ENCODE measurements around the gene KRTAP19-6. TPM values are rescaled to one million over a fixed set of nuclear protein-coding genes. Genes with fewer than 3 reads are reported as not detected.

KRTAP19-6 gene
- total and polyA plus RNA-seq, 7 experiments from 2014 or later, result not detected

DNA sequence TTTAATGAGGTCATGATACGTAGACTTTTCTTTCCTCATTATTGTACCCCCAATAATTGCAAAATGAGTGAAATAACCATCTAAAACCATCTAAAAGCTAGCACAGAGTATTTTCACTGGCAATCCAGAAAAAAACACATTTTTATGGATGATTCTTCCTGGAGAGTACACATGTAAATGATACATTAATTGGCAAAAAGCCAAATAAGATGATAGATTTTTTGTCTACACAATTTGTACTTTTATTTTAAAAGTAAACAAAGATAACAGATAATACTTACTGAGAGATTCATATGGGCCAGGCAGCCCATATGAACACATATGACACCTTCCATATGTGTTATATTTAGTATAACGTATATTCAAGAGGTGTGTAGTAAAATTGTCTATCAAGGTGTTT lies 22.0 kb upstream of the KRTAP19-6 start:
- intact Hi-C loops (cut with micrococcal nuclease), result no loop called here
- DNase-seq (no peak), ATAC-seq (no peak)
- Mint-ChIP-seq H3K4me3 (no peak overlapping the region), H3K4me1 (no peaks in the 10 kb centered on the region), H3K9me3 (peaks cover 0 to 5% (median 0%) of the 10 kb centered on the region in 11 donors), H3K27ac (no peak overlapping the region), H3K36me3 (no peaks in the 10 kb centered on the region), H3K27me3 (peaks cover 1 to 5% (median 3%) of the 10 kb centered on the region in 5 donors)
- Histone ChIP-seq H3K4me3 (ENCODE audit: low read length) (no peak overlapping the region), H3K9me3 (ENCODE audit: control insufficient read depth in 2 of 3, low read length in 3 of 3) (no peaks in the 10 kb centered on the region), H3K27me3 (ENCODE audit: control insufficient read depth in 2 of 2, insufficient read depth in 2 of 2, low read length in 2 of 2) (no peaks in the 10 kb centered on the region), H3K4me1 (ENCODE audit: control insufficient read depth in 2 of 2, insufficient read depth in 2 of 2, low read length in 2 of 2) (no peaks in the 10 kb centered on the region), H3K36me3 (ENCODE audit: control insufficient read depth in 2 of 3, insufficient read depth in 3 of 3, low read length in 3 of 3) (no peaks in the 10 kb centered on the region), H3K27ac (ENCODE audit: low read depth, low read length) (no peak overlapping the region)
- POLR2A ChIA-PET, result no interaction called here
- CTCF ChIA-PET, result no interaction called here

DNA sequence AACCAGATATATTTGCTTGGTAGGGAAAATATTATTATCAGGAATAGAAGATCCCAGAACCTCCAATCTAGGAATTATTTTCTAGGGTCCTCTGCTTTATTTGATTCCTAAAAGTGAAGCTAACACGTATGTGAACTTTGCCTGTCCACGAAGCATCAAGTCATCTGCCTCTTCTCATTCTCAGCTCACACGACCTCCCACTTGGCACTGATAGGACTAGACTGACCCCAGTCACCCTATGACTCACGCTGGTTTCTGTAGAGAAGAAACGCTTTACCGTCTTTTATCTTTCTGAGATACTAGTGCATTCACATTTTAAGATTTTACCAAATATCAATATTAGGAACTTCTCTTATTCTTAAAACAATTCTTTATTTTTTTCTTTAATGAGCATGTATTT lies 21.4 kb upstream of the KRTAP19-6 start:
- Histone ChIP-seq H3K36me3 (ENCODE audit: control insufficient read depth in 2 of 3, insufficient read depth in 3 of 3, low read length in 3 of 3) (no peaks in the 10 kb centered on the region), H3K4me1 (ENCODE audit: control insufficient read depth in 2 of 2, insufficient read depth in 2 of 2, low read length in 2 of 2) (no peaks in the 10 kb centered on the region), H3K4me3 (ENCODE audit: low read length) (no peak overlapping the region), H3K27me3 (ENCODE audit: control insufficient read depth in 2 of 2, insufficient read depth in 2 of 2, low read length in 2 of 2) (no peaks in the 10 kb centered on the region), H3K27ac (ENCODE audit: low read depth, low read length) (no peak overlapping the region), H3K9me3 (ENCODE audit: control insufficient read depth in 2 of 3, low read length in 3 of 3) (no peaks in the 10 kb centered on the region)
- ATAC-seq (no peak), DNase-seq (no peak)
- no peak overlapping the region for H3K4me3 Mint-ChIP-seq
- H3K27ac Mint-ChIP-seq, result no peak overlapping the region
- intact Hi-C loops (cut with micrococcal nuclease), result no loop called here
- no peaks in the 10 kb centered on the region for H3K4me1 Mint-ChIP-seq
- ChIA-PET CTCF (no interaction called here), POLR2A (no interaction called here)
- peaks cover 0 to 5% (median 3%) of the 10 kb centered on the region in 5 donors for H3K27me3 Mint-ChIP-seq
- no peaks in the 10 kb centered on the region for H3K36me3 Mint-ChIP-seq
- peaks cover 0 to 5% (median 0%) of the 10 kb centered on the region in 11 donors for H3K9me3 Mint-ChIP-seq

DNA sequence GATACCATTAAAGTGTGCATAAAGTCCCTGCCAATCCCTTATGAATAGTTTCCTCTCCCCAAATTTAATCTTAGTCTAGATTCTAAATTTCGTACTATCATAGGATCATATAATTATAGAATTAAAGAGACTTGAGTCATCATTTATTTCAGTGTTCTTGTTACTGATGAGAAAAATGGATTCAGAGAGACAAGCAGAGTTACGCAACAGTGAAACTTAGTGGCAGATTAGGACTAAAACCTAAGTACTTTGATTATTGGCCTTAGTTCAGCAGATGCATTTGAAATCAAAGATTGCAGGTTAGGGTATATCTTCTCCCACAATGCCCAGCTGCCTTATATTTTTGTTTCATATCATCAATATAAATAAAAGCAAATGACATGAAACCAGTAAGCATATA lies 20.3 kb upstream of the KRTAP19-6 start:
- no peaks in the 10 kb centered on the region for H3K36me3 Mint-ChIP-seq
- ATAC-seq (no peak), DNase-seq (no peak)
- Histone ChIP-seq H3K27ac (ENCODE audit: low read depth, low read length) (no peak overlapping the region), H3K27me3 (ENCODE audit: control insufficient read depth in 2 of 2, insufficient read depth in 2 of 2, low read length in 2 of 2) (no peaks in the 10 kb centered on the region), H3K4me1 (ENCODE audit: control insufficient read depth in 2 of 2, insufficient read depth in 2 of 2, low read length in 2 of 2) (no peaks in the 10 kb centered on the region), H3K4me3 (ENCODE audit: low read length) (no peak overlapping the region), H3K36me3 (ENCODE audit: control insufficient read depth in 2 of 3, insufficient read depth in 3 of 3, low read length in 3 of 3) (no peaks in the 10 kb centered on the region), H3K9me3 (ENCODE audit: control insufficient read depth in 2 of 3, low read length in 3 of 3) (no peaks in the 10 kb centered on the region)
- CTCF ChIA-PET, result no interaction called here
- H3K4me1 Mint-ChIP-seq, result no peaks in the 10 kb centered on the region
- H3K4me3 Mint-ChIP-seq, result no peak overlapping the region
- H3K27ac Mint-ChIP-seq, result no peak overlapping the region
- H3K27me3 Mint-ChIP-seq, result peaks cover 0 to 5% (median 3%) of the 10 kb centered on the region in 5 donors
- intact Hi-C loops (cut with micrococcal nuclease), result no loop called here
- H3K9me3 Mint-ChIP-seq, result peaks cover 0 to 5% (median 0%) of the 10 kb centered on the region in 11 donors
- POLR2A ChIA-PET, result no interaction called here

DNA sequence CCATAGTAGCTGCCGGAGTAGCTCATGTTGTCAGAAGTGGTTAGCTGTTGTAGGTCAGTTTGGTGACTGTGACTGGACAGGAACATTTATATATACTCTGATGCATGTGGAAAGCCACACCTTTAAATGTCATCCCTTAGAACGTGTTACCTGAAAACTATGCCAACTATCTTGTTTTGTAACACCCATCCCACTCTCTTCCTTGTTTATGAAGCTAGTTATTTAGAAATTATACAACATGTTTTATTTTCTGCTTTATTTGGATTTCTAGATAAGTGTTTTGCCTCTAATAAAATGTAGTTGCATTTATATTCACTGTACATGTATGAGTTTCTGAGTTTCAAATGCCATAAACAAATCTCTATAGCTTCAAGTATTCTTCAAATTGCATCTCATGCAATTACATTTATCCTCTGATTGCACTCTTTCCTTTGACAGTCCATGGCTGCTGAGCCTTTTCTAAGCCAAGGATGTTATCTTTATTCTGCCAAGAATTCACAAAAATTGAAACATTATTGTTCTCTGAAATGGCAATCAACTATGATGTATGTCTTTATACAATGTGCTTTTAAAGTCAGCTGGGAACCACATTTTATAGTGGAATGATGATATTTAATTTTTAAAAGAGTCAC lies 19.7 kb upstream of the KRTAP19-6 start, which contains the start of gene KRTAP19-7:
KRTAP19-7 (minus strand) TSS at position 51 of the 632 bp plus-strand sequence; CDS start at position 26, 25 bp downstream.
- ChIA-PET POLR2A (no interaction called here), CTCF (no interaction called here)
- ATAC-seq (no peak), DNase-seq (no peak)
- no peak within 1 kb of the TSS for H3K27ac ChIP-seq (ENCODE audit: low read depth, low read length)
- no peak within 1 kb of the TSS for H3K4me3 ChIP-seq (ENCODE audit: low read length)
- no peaks in the 10 kb centered on the region for H3K9me3 ChIP-seq (ENCODE audit: control insufficient read depth in 2 of 3, low read length in 3 of 3)
- H3K36me3 Mint-ChIP-seq, result no peaks in the 10 kb centered on the region
- no peaks in the 10 kb centered on the region for H3K27me3 ChIP-seq (ENCODE audit: control insufficient read depth in 2 of 2, insufficient read depth in 2 of 2, low read length in 2 of 2)
- peaks cover 0 to 5% (median 3%) of the 10 kb centered on the region in 5 donors for H3K27me3 Mint-ChIP-seq
- H3K4me1 ChIP-seq (ENCODE audit: control insufficient read depth in 2 of 2, insufficient read depth in 2 of 2, low read length in 2 of 2), result no peaks in the 10 kb centered on the region
- no peaks in the 10 kb centered on the region for H3K4me1 Mint-ChIP-seq
- intact Hi-C loops (cut with micrococcal nuclease), result no loop called here
- H3K4me3 Mint-ChIP-seq, result no peak within 1 kb of the TSS
- no peaks in the 10 kb centered on the region for H3K36me3 ChIP-seq (ENCODE audit: control insufficient read depth in 2 of 3, insufficient read depth in 3 of 3, low read length in 3 of 3)
- H3K27ac Mint-ChIP-seq, result no peak within 1 kb of the TSS
- H3K9me3 Mint-ChIP-seq, result peaks cover 0 to 5% (median 0%) of the 10 kb centered on the region in 11 donors

DNA sequence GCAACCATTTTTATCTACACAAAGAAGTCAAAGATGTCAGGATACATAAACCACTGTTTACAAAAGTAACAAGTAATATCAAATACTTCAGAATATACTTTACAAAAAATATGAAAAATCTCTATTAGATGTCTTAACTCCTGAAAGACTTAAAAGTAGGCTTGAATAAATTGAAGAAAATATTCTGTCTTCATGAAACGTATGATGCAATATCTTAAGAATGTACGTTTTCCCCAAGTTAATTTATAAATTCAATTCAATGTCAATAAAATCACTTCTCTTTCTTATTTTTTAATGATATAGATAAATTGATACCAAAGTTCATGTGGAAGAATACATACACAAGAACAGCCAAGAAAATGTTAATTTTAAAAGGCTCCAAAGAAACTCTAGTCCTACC lies 13.4 kb upstream of the KRTAP19-6 start:
- Mint-ChIP-seq H3K4me3 (no peak overlapping the region), H3K27me3 (peaks cover 0 to 19% (median 8%) of the 10 kb centered on the region in 5 donors), H3K36me3 (no peaks in the 10 kb centered on the region), H3K9me3 (peaks cover 3 to 19% (median 5%) of the 10 kb centered on the region in 11 donors), H3K4me1 (no peaks in the 10 kb centered on the region), H3K27ac (no peak overlapping the region)
- H3K9me3 ChIP-seq (ENCODE audit: control insufficient read depth in 2 of 3, low read length in 3 of 3), result no peaks in the 10 kb centered on the region
- no peak overlapping the region for H3K4me3 ChIP-seq (ENCODE audit: low read length)
- ATAC-seq (no peak), DNase-seq (no peak)
- intact Hi-C loops (cut with micrococcal nuclease), result no loop called here
- POLR2A ChIA-PET, result no interaction called here
- no peak overlapping the region for H3K27ac ChIP-seq (ENCODE audit: low read depth, low read length)
- CTCF ChIA-PET, result no interaction called here
- no peaks in the 10 kb centered on the region for H3K27me3 ChIP-seq (ENCODE audit: control insufficient read depth in 2 of 2, insufficient read depth in 2 of 2, low read length in 2 of 2)
- no peaks in the 10 kb centered on the region for H3K4me1 ChIP-seq (ENCODE audit: control insufficient read depth in 2 of 2, insufficient read depth in 2 of 2, low read length in 2 of 2)
- no peaks in the 10 kb centered on the region for H3K36me3 ChIP-seq (ENCODE audit: control insufficient read depth in 2 of 3, insufficient read depth in 3 of 3, low read length in 3 of 3)

DNA sequence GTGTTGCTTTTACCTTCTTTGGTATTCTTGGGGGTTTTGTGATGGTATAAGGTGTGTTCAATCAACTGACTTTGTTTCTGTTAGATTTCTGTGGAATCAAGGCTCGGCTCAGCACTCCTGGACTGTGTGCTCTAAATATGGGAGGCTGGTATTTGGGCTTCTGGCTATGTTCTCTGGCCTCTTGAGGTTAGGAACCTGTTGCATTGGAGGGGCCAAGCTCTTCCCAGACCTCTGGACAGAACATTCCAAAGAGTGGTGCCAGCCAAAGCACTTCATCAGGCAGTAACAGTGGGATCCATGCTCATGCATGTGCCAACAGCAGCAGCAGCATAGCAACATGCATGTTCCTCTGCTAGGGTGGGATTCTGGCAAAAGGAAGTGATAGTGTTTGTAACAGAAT lies 11.1 kb upstream of the KRTAP19-6 start:
- H3K4me3 ChIP-seq (ENCODE audit: low read length), result no peak overlapping the region
- H3K27ac ChIP-seq (ENCODE audit: low read depth, low read length), result no peak overlapping the region
- no peaks in the 10 kb centered on the region for H3K36me3 ChIP-seq (ENCODE audit: control insufficient read depth in 2 of 3, insufficient read depth in 3 of 3, low read length in 3 of 3)
- H3K9me3 ChIP-seq (ENCODE audit: control insufficient read depth in 2 of 3, low read length in 3 of 3), result no peaks in the 10 kb centered on the region
- ATAC-seq (no peak), DNase-seq (no peak)
- ChIA-PET CTCF (no interaction called here), POLR2A (no interaction called here)
- Mint-ChIP-seq H3K9me3 (peaks cover 3 to 24% (median 7%) of the 10 kb centered on the region in 11 donors), H3K4me1 (no peaks in the 10 kb centered on the region), H3K27ac (no peak overlapping the region), H3K27me3 (peaks cover 0 to 24% (median 8%) of the 10 kb centered on the region in 5 donors), H3K36me3 (no peaks in the 10 kb centered on the region), H3K4me3 (no peak overlapping the region)
- H3K27me3 ChIP-seq (ENCODE audit: control insufficient read depth in 2 of 2, insufficient read depth in 2 of 2, low read length in 2 of 2), result no peaks in the 10 kb centered on the region
- intact Hi-C loops (cut with micrococcal nuclease), result no loop called here
- no peaks in the 10 kb centered on the region for H3K4me1 ChIP-seq (ENCODE audit: control insufficient read depth in 2 of 2, insufficient read depth in 2 of 2, low read length in 2 of 2)

DNA sequence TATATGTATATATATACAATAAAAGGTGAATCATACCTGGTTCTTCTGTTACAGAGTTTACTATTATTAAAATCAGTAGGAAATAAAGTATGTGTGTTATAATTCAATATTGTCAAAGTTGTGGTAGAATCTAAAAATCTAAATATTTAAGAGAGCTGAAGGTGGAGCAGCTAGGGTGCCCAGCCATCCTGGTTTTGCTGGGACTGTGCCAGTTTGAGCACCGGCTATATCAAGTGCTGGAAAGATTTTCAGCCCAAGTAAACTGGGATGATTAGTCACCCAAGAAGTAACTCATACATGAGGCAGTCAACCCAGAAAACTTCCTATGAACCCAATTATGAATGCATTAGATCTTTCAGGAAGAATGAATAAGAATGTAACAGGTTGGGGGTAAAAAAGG lies 22.8 kb downstream of the KRTAP19-6 start:
- POLR2A ChIA-PET, result no interaction called here
- H3K27me3 Mint-ChIP-seq, result peaks cover 0 to 12% (median 4%) of the 10 kb centered on the region in 5 donors
- no peaks in the 10 kb centered on the region for H3K4me1 ChIP-seq (ENCODE audit: control insufficient read depth in 2 of 2, insufficient read depth in 2 of 2, low read length in 2 of 2)
- no peak overlapping the region for H3K4me3 Mint-ChIP-seq
- DNase-seq, result no peak
- intact Hi-C loops (cut with micrococcal nuclease), result no loop called here
- no peaks in the 10 kb centered on the region for H3K9me3 ChIP-seq (ENCODE audit: control insufficient read depth in 2 of 3, low read length in 3 of 3)
- no peak overlapping the region for H3K4me3 ChIP-seq (ENCODE audit: low read length)
- no peak overlapping the region for H3K27ac Mint-ChIP-seq
- H3K27ac ChIP-seq (ENCODE audit: low read depth, low read length), result no peak overlapping the region
- H3K9me3 Mint-ChIP-seq, result peaks cover 0 to 6% (median 0%) of the 10 kb centered on the region in 11 donors
- no peaks in the 10 kb centered on the region for H3K36me3 Mint-ChIP-seq
- H3K27me3 ChIP-seq (ENCODE audit: control insufficient read depth in 2 of 2, insufficient read depth in 2 of 2, low read length in 2 of 2), result peaks cover 0 to 3% of the 10 kb centered on the region in 2 donors
- H3K4me1 Mint-ChIP-seq, result no peaks in the 10 kb centered on the region
- no peaks in the 10 kb centered on the region for H3K36me3 ChIP-seq (ENCODE audit: control insufficient read depth in 2 of 3, insufficient read depth in 3 of 3, low read length in 3 of 3)
- ATAC-seq, result no peak
- CTCF ChIA-PET, result no interaction called here
